Fibroblast of skin of left quadriceps (primary cell): Measurements from ENCODE around the gene PPT1.
"Not testable (repeated sequence)": the region's sequence is repeated elsewhere in the genome, so short reads cannot be mapped to it uniquely, and the experiment has no call there.

ENCODE experiments used
- DNase-seq, 2 experiments: peaks; one replicate each; pipeline ENCODE4 v3.0.0-alpha.2; 2013; ENCODE audit warnings: low read depth in 2 of 2

PPT1 gene

DNA sequence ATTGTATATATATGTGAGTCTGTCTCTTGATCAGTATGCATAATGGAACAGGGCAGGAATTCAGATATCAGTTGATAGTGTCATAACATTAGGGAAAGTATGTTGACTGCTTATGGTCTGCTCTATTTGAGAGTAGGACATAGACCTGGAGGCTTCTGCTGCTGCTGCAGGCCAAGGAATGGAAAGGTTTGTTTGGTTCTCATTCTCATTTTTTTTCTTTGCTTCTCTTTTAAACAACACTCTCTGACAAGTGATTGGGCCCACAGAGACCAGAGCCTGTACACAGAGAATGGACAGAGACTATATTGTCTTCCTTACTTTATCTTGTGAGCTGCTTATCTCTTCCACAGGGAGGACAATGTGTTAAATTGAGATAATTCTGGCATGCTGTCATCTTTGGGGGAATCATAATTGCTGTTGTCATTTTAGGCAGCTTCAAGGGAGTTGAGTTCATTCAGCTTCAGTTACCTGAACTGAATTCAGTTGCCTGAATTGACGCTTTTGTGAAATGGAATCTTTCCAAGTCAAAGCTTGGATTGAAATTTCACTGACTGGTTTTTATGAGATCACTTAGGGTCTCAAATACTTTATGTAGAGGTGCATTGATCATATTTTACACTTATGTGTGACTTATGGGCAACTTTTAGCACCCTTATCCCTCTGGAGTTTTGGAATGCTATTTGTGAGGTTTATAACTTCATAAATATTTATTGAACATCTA is 39.6 kb downstream of the PPT1 start:
- DNase-seq, result no peak

DNA sequence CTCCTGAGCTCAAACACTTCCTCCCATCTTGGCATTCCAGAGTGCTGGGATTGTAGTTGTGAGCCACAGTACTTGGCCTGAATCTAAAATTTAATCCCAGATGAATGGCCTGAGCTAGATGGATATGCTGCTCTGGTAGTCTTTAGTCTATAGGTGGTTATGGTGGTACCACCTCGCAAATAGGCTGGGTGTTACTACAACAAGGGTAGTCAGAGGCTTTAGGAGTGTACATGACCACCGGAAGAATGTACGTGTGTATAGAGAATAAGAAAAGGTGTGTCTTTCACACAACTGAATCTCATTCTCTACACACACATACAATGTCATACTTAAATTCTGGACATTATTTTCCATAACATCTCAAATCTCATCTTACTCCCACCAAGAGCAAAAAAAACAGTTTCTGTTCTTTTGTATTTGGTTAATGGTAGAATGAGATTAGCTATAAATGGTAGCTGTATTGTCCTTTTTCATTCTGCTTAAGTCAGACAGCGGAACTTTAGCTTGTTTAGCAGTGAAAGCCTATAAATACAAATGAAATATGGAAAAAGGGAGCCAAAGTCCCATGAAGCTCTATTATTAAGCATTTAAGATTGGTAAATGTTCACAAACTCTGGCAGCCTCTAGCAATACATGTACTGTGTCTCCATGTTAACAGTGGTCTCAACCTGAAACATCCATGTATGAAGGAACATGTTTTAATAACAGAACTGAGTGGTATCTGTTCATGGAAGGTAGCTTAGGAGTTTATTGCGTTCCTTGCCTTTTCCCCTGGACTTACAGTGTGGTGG is 40.3 kb downstream of the PPT1 start:
- DNase-seq, result no peak

- no peak for DNase-seq
These were observed 43.7 kb downstream of the PPT1 start for GRCh38 chr1:40053138-40053887.

- DNase-seq, result no peak
These were observed 46.2 kb downstream of the PPT1 start for GRCh38 chr1:40050863-40051262.

GRCh38 chr1:40049725-40050124 is 47.3 kb downstream of the PPT1 start:
- no peak for DNase-seq

GRCh38 chr1:40047769-40048168 is 49.3 kb downstream of the PPT1 start:
- DNase-seq, result no peak

DNA sequence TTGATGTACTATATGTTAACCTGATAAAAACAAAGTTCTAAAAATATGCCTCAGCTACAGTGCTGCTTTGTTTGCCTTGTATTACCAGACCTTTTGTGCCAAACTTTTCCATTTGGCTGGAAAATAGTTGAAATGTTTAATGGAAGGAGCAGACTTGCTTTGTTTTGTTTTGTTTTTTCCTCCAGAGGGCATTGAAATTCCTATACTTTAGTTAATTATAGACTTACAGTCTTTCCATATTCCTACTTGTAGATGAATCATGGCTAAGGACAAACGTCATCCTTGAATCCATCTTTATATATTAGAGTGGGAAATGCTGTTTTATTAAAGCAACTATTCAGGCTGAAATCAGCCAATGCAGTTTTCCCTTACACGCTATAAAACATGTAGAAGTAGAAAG is 49.8 kb downstream of the PPT1 start:
- no peak for DNase-seq

DNA sequence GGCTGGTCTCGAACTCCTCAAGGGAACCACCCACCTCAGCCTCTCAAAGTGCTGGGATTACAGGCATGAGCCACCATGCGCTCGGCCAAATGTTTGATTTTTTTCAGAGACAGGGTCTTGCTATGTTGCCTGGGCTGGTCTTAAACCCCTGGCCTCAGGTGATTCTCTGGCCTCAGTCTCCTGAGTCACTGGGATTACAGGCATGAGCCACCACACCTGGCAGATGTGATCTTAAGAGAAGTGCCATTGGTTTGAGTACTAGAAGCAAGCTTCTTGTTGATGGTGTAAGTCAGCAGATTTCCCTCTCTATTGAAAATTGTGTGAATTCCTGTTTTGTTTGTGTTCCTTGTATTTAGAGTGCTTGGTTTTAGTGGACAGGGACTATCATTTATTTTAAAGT is 51.3 kb downstream of the PPT1 start:
- no peak for DNase-seq

DNA sequence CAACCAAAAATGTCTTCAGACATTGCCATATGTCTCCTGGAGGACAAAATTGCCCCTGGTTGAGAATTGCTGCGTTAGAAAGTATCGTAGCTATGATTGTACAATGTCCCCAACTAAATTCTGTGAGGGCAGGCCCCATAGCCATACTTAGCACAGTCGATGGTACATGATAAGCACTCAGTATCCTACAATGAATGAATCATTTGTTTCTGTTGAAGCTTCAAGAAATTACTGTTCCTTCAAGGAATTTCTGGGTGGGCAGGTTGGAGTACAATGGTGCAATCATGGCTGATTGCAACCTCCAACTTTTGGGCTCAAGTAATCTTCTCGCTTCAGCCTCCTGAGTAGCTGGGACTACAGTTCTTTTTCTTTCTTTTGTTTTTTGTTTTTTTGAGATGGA is 51.9 kb downstream of the PPT1 start:
- no peak for DNase-seq

- DNase-seq, result no peak
These were observed 52.9 kb downstream of the PPT1 start for GRCh38 chr1:40044110-40044509.

DNA sequence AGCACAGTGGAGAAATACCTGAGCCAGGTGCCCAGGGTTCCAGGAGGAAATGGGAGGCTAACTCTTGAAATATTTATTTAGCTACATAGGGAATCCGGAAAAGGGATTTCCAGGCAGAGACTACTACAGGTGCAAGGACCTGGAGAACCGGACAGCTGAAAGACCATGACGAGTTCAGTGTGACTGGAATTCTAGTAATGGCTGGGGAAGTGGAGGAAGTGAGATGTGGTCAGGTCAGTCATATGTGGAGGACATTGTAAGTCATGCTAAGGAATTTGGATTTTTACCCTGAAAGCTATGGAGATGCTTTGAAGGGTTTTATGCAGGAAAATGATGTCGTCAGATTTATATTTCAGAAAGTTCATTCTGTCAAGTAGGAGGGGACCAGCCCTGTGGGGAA is 54.7 kb downstream of the PPT1 start:
- no peak for DNase-seq

DNA sequence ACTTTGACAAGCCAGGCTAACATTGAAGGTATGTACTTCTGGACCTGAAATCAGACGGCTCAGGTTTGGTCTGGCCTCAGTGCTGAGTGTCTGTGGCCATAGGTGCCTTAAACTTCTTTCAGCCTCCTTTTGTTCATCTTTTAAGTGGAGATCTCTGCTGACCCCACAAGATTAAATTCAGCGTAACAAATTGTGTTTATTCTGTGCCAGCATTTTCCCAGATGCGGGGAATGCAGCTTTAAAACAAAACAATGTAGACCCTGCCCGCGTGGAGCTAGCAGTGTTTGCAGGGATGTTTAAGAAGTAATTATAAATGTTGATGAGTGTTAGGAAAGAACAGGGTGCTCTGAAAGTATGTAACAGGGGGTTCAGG is 55.6 kb downstream of the PPT1 start:
- no peak for DNase-seq

DNA sequence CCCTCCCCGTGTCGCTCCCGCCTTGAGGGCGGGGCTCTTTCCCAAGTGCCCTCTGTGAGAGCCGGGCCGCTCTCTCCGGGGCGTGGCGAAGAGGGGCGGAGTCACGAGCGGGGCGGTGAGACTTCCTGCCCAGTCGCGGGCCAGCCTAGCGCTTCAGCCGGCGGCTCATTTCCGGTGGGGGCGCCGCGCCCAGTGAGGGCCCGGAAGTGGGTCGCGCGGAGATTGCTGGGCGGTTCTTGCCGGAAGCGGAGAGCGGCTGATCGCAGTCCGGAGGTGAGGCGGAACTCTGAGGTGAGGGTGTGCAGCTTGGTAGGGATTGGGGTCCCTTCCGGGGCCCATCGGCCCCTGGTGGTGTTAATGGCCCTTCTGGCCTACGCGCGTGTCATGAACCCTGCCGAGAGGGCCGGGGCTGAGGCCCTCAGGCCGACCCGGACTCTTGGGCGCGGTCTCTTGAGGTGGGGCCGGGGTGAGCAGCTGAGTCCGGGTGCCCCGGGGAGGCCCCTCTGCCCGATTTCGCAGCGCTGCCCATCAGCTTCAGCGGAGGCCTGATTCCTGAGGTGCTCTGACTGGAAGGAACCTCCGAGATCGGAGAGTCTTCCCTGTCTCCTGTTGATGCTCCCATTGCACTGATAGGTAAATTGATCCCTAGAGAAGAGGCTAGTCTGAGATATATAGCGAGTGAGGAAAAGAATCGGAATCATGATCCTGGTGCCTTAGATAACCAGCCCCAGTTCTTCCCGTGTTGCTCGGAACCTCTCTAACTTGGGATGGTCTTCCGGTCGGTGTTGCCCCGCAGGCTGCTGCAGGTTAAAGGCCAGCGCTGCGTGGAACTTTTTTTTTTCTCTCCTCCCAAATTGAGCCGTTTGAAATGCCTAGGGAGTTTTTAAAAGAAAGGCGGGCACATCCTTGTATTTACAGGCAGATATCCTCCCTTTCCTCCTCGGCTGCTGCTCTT is 56.3 kb downstream of the PPT1 start, which contains the start of gene CAP1:
TSS of gene CAP1 (plus strand) at position 219 of the 955 bp plus-strand sequence. CDS start 18,618 bp downstream, outside the sequence.
- DNase-seq, result peak; percentile 97 to 98

DNA sequence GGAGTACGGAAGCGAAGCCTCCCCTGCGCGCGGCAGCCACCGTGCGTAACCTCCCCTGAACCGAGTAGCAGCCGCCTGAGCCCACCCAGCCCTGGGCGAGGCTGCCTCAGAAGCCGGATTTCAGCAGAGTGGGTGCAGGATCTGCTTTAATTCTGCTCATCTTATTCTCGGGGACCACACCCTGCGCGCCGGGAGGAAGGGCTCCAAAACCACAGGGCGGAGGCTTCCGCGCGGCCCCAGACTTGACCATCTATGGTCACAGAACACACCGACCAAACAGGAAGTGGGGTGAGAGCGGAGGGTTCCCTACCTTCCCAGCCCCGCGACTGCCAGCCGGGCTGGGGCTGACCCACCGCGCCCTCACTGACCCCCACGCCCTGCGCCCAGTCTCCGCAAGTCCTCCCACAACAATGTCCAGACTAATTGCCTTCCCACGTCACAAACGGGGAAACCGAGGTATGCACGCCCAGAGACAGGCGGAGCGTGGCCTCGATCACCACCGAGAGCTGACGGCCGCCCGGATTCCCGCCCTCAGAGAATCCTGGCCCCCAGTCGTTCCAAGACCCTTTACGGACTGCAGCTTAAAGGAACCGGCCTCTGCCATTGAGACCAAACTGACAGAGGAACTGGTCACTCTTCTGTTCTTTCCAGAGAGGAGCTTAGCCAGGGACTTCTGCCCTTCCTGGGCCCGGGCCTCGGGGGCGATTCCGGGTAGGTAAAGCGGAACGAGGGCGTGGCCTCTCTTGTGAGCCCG is 57.1 kb downstream of the PPT1 start:
- DNase-seq, result peak; percentile 86 to 87

GRCh38 chr1:40039245-40039756 is 57.8 kb downstream of the PPT1 start:
- peak in 1 of 2 experiments; percentile 10 for DNase-seq

- DNase-seq, result no peak
These were observed 58.4 kb downstream of the PPT1 start for GRCh38 chr1:40038697-40039096.

DNA sequence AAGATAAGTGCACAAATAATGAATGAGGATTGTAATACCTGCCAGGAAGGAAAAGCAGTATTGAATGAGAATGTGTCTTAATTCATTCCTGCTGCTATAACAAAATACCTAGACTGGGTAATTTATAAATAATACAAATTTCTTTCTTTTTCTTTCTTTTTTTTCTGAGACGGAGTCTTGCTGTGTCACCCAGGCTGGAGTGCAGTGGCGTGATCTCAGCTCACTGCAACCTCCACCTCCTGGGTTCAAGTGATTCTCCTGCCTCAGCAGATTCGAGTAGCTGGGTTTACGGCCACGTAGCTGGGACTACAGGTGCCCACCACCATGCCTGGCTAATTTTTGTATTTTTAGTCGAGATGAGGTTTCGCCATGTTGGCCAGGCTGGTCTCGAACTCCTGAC is 59.8 kb downstream of the PPT1 start:
- DNase-seq, result not testable (repeated sequence)

DNA sequence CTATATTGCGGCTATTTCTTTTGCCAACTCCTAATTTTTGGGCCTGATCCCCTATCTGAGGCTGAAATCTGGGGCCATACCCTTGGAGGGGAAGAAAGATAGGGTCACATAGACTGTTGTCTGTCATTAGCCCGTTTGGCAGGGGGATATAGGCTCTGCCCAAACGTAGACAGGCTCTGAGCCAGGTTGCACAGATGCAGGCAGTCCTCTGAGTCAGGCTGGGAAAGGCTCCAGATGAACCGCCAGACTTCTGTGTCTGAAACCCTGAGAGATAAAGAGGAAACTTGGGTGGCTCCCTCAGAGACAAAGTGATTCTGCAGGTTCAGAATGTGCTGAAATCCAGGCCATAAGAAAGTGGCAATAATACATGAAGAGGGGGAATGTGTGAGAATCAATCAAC is 60.5 kb downstream of the PPT1 start:
- DNase-seq, result peak; percentile 47 to 56

- no peak for DNase-seq
These were observed 62.2 kb downstream of the PPT1 start for GRCh38 chr1:40034869-40035268.

- peak in 1 of 2 experiments; percentile 35 for DNase-seq
These were observed 64.7 kb downstream of the PPT1 start for GRCh38 chr1:40032240-40032891.
